ENCODE data around the gene RPS6KL1. TPM values are rescaled to one million over a fixed set of nuclear protein-coding genes. Genes with fewer than 3 reads are reported as not detected.

RPS6KL1 gene
- 14.3 TPM for polyA plus RNA-seq (ENCODE audit: insufficient read length)

GRCh38 chr14:74922752-74923401, at the start of gene RPS6KL1:
TSS of gene RPS6KL1 (minus strand) at chr14:74923260. CDS start at chr14:74921541, 1,719 bp downstream.
- DNase-seq, result peak; percentile 72

- no peak for DNase-seq
These were observed 45.8 kb upstream of the RPS6KL1 start for GRCh38 chr14:74968811-74969210.

- DNase-seq, result no peak
These were observed 42.6 kb upstream of the RPS6KL1 start for GRCh38 chr14:74965486-74966153.

GRCh38 chr14:74964787-74965485, 41.9 kb upstream of the RPS6KL1 start:
- no peak for DNase-seq

- DNase-seq, result no peak
These were observed 40.7 kb upstream of the RPS6KL1 start for GRCh38 chr14:74963705-74964271.

GRCh38 chr14:74963178-74963704, 40.2 kb upstream of the RPS6KL1 start:
- no peak for DNase-seq

- DNase-seq, result no peak
These were observed 39.4 kb upstream of the RPS6KL1 start for GRCh38 chr14:74962493-74962892.

GRCh38 chr14:74962046-74962445, 39.0 kb upstream of the RPS6KL1 start:
- DNase-seq, result no peak

GRCh38 chr14:74961238-74961911, 38.3 kb upstream of the RPS6KL1 start:
- no peak for DNase-seq

GRCh38 chr14:74960736-74961135, 37.7 kb upstream of the RPS6KL1 start:
- no peak for DNase-seq

- no peak for DNase-seq
These were observed 36.6 kb upstream of the RPS6KL1 start for GRCh38 chr14:74959596-74960180.

GRCh38 chr14:74956280-74957072, 33.4 kb upstream of the RPS6KL1 start:
- no peak for DNase-seq

- DNase-seq, result no peak
These were observed 32.9 kb upstream of the RPS6KL1 start for GRCh38 chr14:74956027-74956279.

GRCh38 chr14:74955229-74956026, 32.4 kb upstream of the RPS6KL1 start, which contains the start of gene PGF:
TSS of gene PGF (minus strand) at chr14:74955597. CDS start at chr14:74955242, 355 bp downstream.
- DNase-seq, result peak; percentile 68

- no peak for DNase-seq
These were observed 31.8 kb upstream of the RPS6KL1 start for GRCh38 chr14:74954947-74955228.

GRCh38 chr14:74954232-74954946, 31.3 kb upstream of the RPS6KL1 start:
- DNase-seq, result no peak

GRCh38 chr14:74953686-74954085, 30.6 kb upstream of the RPS6KL1 start:
- no peak for DNase-seq

- DNase-seq, result no peak
These were observed 29.8 kb upstream of the RPS6KL1 start for GRCh38 chr14:74952697-74953484.

GRCh38 chr14:74952180-74952665, 29.2 kb upstream of the RPS6KL1 start:
- DNase-seq, result no peak

All from hindlimb muscle (tissue), 1 donor.